GM23338 (cell line): ENCODE data around the gene DDN.

Experiments
- CREB1 ChIP-seq: fragments of 250-450 bp; sonication (Bioruptor Pico); IDR thresholded peaks from 2 replicates; pipeline ENCODE4 v1.5.0; 2020; ENCODE audit warnings: low read depth, mild to moderate bottlenecking, moderate library complexity
- EZH2 ChIP-seq: fragments of 200-600 bp; sonication (generic); IDR thresholded peaks from one replicate; pipeline ENCODE4 v1.8.0; 2017; ENCODE audit warnings: antibody characterized with exemption, mild to moderate bottlenecking, low read depth; ENCODE audit not compliant: unreplicated experiment
- EZH2phosphoT487 ChIP-seq: fragments of 200-600 bp; sonication (generic); IDR thresholded peaks from one replicate; pipeline ENCODE4 v1.8.1; 2018; ENCODE audit warnings: antibody characterized with exemption; ENCODE audit not compliant: unreplicated experiment
- JUNB ChIP-seq: IDR thresholded peaks from one replicate; pipeline ENCODE4 v1.6.1; 2016; ENCODE audit warnings: antibody characterized with exemption; ENCODE audit not compliant: unreplicated experiment
- NANOG ChIP-seq: IDR thresholded peaks from 2 replicates; pipeline ENCODE4 v1.6.1; 2016; ENCODE audit warnings: antibody characterized with exemption, borderline replicate concordance
- POLR2AphosphoS5 ChIP-seq: IDR thresholded peaks from 2 replicates; pipeline ENCODE4 v1.6.1; 2016; ENCODE audit warnings: antibody characterized with exemption, low read depth
- STAT1 ChIP-seq: IDR thresholded peaks from one replicate; pipeline ENCODE4 v1.6.1; 2016; ENCODE audit warnings: antibody characterized with exemption; ENCODE audit not compliant: unreplicated experiment
- ZNF114 ChIP-seq: fragments of 250-450 bp; sonication (Bioruptor Pico); IDR thresholded peaks from 2 replicates; pipeline ENCODE4 v1.5.0; 2020; ENCODE audit warnings: mild to moderate bottlenecking, moderate library complexity
- ZNF331 ChIP-seq: fragments of 250-450 bp; sonication (Bioruptor Pico); IDR thresholded peaks from 2 replicates; pipeline ENCODE4 v1.5.0; 2020; ENCODE audit warnings: low read depth, mild to moderate bottlenecking, moderate library complexity
- TF ChIP-seq, protein P1 (sequence below), 2 experiments: fragments of 200-600 bp in 1 of 2; sonication (generic) in 1 of 2; conservative IDR thresholded peaks; 2 replicates each; pipeline versions ENCODE4 v1.5.1 to v1.6.1; 2016 to 2017; ENCODE audit warnings: antibody characterized with exemption in 2 of 2, low read depth in 2 of 2, mild to moderate bottlenecking in 2 of 2, moderate library complexity in 1 of 2
- TF ChIP-seq, protein P2 (sequence below): IDR thresholded peaks from one replicate; pipeline ENCODE4 v1.6.1; 2018; ENCODE audit warnings: antibody characterized with exemption; ENCODE audit not compliant: unreplicated experiment
- TF ChIP-seq, protein P3 (sequence below): IDR thresholded peaks from 2 replicates; pipeline ENCODE4 v1.6.1; 2016; ENCODE audit warnings: antibody characterized with exemption
- TF ChIP-seq, protein P4 (sequence below): fragments of 250-450 bp; sonication (Bioruptor Pico); IDR thresholded peaks from 2 replicates; pipeline ENCODE4 v1.5.0; 2020; ENCODE audit warnings: mild to moderate bottlenecking, moderate library complexity

DNA sequence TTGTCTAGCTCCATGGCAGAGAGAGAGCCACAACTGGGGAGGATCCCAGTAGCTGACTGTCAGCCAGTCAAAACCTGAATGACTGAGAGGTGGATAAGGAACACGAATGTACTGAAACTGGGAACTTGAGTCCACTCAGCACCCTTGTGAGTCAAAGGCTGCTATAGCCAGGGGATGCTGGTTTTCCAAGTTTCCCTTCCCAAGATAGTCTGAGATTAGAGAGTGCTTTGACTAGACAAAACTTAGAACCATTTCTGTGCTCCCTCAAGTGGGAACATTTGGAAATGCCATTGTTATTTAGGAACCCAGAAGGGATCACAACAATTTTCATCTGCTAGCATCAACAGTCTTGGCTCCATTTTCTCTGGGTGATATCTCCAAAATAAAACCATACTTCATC, 15.4 kb upstream of the DDN start:
- TF ChIP-seq, protein P1, sequence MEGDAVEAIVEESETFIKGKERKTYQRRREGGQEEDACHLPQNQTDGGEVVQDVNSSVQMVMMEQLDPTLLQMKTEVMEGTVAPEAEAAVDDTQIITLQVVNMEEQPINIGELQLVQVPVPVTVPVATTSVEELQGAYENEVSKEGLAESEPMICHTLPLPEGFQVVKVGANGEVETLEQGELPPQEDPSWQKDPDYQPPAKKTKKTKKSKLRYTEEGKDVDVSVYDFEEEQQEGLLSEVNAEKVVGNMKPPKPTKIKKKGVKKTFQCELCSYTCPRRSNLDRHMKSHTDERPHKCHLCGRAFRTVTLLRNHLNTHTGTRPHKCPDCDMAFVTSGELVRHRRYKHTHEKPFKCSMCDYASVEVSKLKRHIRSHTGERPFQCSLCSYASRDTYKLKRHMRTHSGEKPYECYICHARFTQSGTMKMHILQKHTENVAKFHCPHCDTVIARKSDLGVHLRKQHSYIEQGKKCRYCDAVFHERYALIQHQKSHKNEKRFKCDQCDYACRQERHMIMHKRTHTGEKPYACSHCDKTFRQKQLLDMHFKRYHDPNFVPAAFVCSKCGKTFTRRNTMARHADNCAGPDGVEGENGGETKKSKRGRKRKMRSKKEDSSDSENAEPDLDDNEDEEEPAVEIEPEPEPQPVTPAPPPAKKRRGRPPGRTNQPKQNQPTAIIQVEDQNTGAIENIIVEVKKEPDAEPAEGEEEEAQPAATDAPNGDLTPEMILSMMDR (conservative IDR thresholded peaks at IDR 0.05; ENCODE audit: low read depth in 2 of 2) = peak; percentile 13 to 14; a peak in 2 of 4 replicates
- TF ChIP-seq POLR2AphosphoS5 = no peak
- TF ChIP-seq, protein P2, sequence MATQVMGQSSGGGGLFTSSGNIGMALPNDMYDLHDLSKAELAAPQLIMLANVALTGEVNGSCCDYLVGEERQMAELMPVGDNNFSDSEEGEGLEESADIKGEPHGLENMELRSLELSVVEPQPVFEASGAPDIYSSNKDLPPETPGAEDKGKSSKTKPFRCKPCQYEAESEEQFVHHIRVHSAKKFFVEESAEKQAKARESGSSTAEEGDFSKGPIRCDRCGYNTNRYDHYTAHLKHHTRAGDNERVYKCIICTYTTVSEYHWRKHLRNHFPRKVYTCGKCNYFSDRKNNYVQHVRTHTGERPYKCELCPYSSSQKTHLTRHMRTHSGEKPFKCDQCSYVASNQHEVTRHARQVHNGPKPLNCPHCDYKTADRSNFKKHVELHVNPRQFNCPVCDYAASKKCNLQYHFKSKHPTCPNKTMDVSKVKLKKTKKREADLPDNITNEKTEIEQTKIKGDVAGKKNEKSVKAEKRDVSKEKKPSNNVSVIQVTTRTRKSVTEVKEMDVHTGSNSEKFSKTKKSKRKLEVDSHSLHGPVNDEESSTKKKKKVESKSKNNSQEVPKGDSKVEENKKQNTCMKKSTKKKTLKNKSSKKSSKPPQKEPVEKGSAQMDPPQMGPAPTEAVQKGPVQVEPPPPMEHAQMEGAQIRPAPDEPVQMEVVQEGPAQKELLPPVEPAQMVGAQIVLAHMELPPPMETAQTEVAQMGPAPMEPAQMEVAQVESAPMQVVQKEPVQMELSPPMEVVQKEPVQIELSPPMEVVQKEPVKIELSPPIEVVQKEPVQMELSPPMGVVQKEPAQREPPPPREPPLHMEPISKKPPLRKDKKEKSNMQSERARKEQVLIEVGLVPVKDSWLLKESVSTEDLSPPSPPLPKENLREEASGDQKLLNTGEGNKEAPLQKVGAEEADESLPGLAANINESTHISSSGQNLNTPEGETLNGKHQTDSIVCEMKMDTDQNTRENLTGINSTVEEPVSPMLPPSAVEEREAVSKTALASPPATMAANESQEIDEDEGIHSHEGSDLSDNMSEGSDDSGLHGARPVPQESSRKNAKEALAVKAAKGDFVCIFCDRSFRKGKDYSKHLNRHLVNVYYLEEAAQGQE = no peak
- no peak for TF ChIP-seq JUNB
- TF ChIP-seq EZH2 = no peak
- no peak for TF ChIP-seq CREB1 (CRISPR knock-in tag)
- no peak for TF ChIP-seq EZH2phosphoT487
- no peak for TF ChIP-seq ZNF114 (CRISPR knock-in tag)
- no peak for TF ChIP-seq STAT1
- TF ChIP-seq, protein P3, sequence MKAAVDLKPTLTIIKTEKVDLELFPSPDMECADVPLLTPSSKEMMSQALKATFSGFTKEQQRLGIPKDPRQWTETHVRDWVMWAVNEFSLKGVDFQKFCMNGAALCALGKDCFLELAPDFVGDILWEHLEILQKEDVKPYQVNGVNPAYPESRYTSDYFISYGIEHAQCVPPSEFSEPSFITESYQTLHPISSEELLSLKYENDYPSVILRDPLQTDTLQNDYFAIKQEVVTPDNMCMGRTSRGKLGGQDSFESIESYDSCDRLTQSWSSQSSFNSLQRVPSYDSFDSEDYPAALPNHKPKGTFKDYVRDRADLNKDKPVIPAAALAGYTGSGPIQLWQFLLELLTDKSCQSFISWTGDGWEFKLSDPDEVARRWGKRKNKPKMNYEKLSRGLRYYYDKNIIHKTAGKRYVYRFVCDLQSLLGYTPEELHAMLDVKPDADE = no peak
- TF ChIP-seq, protein P4, sequence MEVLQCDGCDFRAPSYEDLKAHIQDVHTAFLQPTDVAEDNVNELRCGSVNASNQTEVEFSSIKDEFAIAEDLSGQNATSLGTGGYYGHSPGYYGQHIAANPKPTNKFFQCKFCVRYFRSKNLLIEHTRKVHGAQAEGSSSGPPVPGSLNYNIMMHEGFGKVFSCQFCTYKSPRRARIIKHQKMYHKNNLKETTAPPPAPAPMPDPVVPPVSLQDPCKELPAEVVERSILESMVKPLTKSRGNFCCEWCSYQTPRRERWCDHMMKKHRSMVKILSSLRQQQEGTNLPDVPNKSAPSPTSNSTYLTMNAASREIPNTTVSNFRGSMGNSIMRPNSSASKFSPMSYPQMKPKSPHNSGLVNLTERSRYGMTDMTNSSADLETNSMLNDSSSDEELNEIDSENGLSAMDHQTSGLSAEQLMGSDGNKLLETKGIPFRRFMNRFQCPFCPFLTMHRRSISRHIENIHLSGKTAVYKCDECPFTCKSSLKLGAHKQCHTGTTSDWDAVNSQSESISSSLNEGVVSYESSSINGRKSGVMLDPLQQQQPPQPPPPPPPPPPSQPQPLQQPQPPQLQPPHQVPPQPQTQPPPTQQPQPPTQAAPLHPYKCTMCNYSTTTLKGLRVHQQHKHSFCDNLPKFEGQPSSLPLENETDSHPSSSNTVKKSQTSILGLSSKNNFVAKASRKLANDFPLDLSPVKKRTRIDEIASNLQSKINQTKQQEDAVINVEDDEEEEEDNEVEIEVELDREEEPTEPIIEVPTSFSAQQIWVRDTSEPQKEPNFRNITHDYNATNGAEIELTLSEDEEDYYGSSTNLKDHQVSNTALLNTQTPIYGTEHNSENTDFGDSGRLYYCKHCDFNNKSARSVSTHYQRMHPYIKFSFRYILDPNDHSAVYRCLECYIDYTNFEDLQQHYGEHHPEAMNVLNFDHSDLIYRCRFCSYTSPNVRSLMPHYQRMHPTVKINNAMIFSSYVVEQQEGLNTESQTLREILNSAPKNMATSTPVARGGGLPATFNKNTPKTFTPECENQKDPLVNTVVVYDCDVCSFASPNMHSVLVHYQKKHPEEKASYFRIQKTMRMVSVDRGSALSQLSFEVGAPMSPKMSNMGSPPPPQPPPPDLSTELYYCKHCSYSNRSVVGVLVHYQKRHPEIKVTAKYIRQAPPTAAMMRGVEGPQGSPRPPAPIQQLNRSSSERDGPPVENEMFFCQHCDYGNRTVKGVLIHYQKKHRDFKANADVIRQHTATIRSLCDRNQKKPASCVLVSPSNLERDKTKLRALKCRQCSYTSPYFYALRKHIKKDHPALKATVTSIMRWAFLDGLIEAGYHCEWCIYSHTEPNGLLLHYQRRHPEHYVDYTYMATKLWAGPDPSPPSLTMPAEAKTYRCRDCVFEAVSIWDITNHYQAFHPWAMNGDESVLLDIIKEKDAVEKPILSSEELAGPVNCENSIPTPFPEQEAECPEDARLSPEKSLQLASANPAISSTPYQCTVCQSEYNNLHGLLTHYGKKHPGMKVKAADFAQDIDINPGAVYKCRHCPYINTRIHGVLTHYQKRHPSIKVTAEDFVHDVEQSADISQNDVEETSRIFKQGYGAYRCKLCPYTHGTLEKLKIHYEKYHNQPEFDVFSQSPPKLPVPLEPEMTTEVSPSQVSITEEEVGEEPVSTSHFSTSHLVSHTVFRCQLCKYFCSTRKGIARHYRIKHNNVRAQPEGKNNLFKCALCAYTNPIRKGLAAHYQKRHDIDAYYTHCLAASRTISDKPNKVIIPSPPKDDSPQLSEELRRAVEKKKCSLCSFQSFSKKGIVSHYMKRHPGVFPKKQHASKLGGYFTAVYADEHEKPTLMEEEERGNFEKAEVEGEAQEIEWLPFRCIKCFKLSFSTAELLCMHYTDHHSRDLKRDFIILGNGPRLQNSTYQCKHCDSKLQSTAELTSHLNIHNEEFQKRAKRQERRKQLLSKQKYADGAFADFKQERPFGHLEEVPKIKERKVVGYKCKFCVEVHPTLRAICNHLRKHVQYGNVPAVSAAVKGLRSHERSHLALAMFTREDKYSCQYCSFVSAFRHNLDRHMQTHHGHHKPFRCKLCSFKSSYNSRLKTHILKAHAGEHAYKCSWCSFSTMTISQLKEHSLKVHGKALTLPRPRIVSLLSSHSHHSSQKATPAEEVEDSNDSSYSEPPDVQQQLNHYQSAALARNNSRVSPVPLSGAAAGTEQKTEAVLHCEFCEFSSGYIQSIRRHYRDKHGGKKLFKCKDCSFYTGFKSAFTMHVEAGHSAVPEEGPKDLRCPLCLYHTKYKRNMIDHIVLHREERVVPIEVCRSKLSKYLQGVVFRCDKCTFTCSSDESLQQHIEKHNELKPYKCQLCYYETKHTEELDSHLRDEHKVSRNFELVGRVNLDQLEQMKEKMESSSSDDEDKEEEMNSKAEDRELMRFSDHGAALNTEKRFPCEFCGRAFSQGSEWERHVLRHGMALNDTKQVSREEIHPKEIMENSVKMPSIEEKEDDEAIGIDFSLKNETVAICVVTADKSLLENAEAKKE (CRISPR knock-in tag) = no peak
- TF ChIP-seq ZNF331 (CRISPR knock-in tag) = no peak
- no peak for TF ChIP-seq NANOG
